A673 (cell line): Measurements from ENCODE around the gene SPTLC2.

ENCODE experiments used
- EZH2 ChIP-seq: fragments of 200-600 bp; sonication (generic); IDR thresholded peaks from 2 replicates; pipeline ENCODE4 v1.6.1; 2017; ENCODE audit warnings: borderline replicate concordance, low read depth, mild to moderate bottlenecking, mixed read lengths, antibody characterized with exemption, low read length; ENCODE audit not compliant: poor library complexity, severe bottlenecking
- TF ChIP-seq, protein P1 (sequence below): fragments of 300-800, 200-600 bp; sonication (generic); conservative IDR thresholded peaks from 2 replicates; pipeline ENCODE4 v1.5.1; 2017; ENCODE audit warnings: low read depth, mild to moderate bottlenecking, antibody characterized with exemption, low read length, moderate library complexity, mixed read lengths

DNA sequence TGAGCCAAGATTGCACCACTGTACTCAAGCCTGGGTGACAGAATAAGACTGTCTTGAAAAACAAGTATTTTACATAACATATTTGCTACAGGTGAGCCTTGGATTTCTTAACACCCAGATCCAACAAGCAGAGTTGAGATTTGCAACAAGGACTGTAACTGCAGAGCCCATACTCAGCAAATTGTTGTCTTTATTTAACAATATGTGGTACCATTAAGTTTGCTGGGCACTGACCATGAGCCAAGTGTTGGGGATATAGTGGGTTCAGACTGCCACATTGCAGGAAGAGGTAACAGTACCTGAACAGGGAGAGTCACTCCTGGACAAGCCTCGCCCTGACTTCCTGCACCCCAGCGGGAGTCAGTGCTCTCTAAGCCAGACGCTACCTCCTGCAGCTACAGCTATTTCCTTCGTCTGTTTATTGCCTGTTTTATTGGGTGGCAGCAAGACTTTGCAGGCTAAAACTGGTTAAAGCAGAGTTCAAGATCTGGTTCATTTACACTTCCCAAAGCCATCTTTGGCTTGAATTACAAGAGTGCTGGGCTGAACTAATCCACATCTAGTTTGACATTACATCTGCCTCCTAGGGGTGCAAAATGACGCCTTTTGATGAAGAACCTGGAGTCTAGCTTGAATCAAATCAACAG is 146.1 kb downstream of the SPTLC2 start:
- TF ChIP-seq, protein P1, sequence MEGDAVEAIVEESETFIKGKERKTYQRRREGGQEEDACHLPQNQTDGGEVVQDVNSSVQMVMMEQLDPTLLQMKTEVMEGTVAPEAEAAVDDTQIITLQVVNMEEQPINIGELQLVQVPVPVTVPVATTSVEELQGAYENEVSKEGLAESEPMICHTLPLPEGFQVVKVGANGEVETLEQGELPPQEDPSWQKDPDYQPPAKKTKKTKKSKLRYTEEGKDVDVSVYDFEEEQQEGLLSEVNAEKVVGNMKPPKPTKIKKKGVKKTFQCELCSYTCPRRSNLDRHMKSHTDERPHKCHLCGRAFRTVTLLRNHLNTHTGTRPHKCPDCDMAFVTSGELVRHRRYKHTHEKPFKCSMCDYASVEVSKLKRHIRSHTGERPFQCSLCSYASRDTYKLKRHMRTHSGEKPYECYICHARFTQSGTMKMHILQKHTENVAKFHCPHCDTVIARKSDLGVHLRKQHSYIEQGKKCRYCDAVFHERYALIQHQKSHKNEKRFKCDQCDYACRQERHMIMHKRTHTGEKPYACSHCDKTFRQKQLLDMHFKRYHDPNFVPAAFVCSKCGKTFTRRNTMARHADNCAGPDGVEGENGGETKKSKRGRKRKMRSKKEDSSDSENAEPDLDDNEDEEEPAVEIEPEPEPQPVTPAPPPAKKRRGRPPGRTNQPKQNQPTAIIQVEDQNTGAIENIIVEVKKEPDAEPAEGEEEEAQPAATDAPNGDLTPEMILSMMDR, result no peak
- no peak for TF ChIP-seq EZH2
